HepG2 (cell line): ENCODE measurements around the gene MACROD2.

Source experiments
- ATF3 ChIP-seq: sonication (generic); formaldehyde crosslinking; IDR thresholded peaks from 2 replicates; pipeline ENCODE4 v1.4.0; 2020; ENCODE audit warnings: missing genetic modification reagents
- ZNF329 ChIP-seq: sonication (generic); formaldehyde crosslinking; IDR thresholded peaks from 2 replicates; pipeline ENCODE4 v1.9.0; 2021; ENCODE audit warnings: low read depth, mild to moderate bottlenecking, missing genetic modification reagents
- ZNF550 ChIP-seq: sonication (generic); formaldehyde crosslinking; IDR thresholded peaks from 2 replicates; pipeline ENCODE4 v1.4.0; 2020; ENCODE audit warnings: mild to moderate bottlenecking, missing genetic modification reagents, borderline replicate concordance
- TF ChIP-seq, protein P1 (sequence below), 2 experiments: IDR thresholded peaks; 2 replicates each; pipeline ENCODE4 v1.6.1; 2011 to 2012; ENCODE audit warnings: low read length in 2 of 2, borderline replicate concordance in 1 of 2, low read depth in 1 of 2, mild to moderate bottlenecking in 1 of 2, moderate library complexity in 1 of 2
- TF ChIP-seq, protein P2 (sequence below): sonication (generic); formaldehyde crosslinking; IDR thresholded peaks from 2 replicates; pipeline ENCODE4 v1.5.0; 2020; ENCODE audit warnings: mild to moderate bottlenecking, missing genetic modification reagents, moderate library complexity

DNA sequence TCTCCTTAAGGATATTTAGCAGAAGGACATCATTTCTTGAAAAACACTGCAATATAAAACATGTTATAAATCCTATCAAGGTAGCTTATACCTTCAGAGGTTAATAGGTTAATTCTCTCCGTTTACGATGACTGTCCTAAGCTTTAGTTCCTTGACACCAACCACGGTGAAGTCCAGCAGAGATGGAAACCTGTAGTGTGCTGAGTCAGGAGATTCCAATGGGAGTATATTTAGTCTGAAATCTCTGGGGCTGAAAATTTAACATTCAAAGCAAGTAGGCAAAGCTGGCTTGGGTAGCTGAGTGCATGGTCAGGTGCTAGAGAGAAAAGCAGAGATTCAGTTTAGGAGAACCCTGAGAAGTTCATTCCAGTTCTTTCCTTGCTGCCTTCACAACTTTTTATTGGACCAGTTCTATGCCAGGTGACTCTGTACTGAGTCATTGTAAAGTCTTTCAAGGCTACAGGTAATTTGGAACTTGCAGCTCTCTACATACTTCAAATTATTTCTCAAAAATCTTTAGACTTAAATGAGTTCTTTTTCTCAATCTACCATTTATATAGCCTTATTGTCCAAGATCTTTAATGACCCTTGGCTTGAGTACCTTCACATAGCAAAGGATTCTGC lies 1351.5 kb downstream of the MACROD2 start:
- TF ChIP-seq ZNF550 (CRISPR knock-in tag) (no peak), ZNF329 (no peak), ATF3 (CRISPR knock-in tag) (no peak)
- TF ChIP-seq, protein P1, sequence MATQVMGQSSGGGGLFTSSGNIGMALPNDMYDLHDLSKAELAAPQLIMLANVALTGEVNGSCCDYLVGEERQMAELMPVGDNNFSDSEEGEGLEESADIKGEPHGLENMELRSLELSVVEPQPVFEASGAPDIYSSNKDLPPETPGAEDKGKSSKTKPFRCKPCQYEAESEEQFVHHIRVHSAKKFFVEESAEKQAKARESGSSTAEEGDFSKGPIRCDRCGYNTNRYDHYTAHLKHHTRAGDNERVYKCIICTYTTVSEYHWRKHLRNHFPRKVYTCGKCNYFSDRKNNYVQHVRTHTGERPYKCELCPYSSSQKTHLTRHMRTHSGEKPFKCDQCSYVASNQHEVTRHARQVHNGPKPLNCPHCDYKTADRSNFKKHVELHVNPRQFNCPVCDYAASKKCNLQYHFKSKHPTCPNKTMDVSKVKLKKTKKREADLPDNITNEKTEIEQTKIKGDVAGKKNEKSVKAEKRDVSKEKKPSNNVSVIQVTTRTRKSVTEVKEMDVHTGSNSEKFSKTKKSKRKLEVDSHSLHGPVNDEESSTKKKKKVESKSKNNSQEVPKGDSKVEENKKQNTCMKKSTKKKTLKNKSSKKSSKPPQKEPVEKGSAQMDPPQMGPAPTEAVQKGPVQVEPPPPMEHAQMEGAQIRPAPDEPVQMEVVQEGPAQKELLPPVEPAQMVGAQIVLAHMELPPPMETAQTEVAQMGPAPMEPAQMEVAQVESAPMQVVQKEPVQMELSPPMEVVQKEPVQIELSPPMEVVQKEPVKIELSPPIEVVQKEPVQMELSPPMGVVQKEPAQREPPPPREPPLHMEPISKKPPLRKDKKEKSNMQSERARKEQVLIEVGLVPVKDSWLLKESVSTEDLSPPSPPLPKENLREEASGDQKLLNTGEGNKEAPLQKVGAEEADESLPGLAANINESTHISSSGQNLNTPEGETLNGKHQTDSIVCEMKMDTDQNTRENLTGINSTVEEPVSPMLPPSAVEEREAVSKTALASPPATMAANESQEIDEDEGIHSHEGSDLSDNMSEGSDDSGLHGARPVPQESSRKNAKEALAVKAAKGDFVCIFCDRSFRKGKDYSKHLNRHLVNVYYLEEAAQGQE (IDR thresholded peaks at IDR 0.05; ENCODE audit: borderline replicate concordance in 1 of 2, low read depth in 1 of 2, low read length in 2 of 2), result no peak
- TF ChIP-seq, protein P2, sequence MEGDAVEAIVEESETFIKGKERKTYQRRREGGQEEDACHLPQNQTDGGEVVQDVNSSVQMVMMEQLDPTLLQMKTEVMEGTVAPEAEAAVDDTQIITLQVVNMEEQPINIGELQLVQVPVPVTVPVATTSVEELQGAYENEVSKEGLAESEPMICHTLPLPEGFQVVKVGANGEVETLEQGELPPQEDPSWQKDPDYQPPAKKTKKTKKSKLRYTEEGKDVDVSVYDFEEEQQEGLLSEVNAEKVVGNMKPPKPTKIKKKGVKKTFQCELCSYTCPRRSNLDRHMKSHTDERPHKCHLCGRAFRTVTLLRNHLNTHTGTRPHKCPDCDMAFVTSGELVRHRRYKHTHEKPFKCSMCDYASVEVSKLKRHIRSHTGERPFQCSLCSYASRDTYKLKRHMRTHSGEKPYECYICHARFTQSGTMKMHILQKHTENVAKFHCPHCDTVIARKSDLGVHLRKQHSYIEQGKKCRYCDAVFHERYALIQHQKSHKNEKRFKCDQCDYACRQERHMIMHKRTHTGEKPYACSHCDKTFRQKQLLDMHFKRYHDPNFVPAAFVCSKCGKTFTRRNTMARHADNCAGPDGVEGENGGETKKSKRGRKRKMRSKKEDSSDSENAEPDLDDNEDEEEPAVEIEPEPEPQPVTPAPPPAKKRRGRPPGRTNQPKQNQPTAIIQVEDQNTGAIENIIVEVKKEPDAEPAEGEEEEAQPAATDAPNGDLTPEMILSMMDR (CRISPR knock-in tag), result no peak
